Sigmoid colon (tissue), 4 donors: ENCODE data around the gene TMCC3.

Experiments used
- POLR2AphosphoS5 ChIP-seq, 4 donors: sonication (generic); formaldehyde crosslinking; IDR thresholded peaks; one replicate each; pipeline ENCODE4 v1.6.1; 2017; ENCODE audit warnings: antibody characterized with exemption in 4 of 4
- TF ChIP-seq, protein P1 (sequence below), 4 experiments: fragments of 450-650 bp in 3 of 4; fragments of 200-600 bp in 1 of 4; IDR thresholded peaks; one replicate each; pipeline ENCODE4 v1.5.1; 2016 to 2019; ENCODE audit warnings: antibody characterized with exemption in 4 of 4, mild to moderate bottlenecking in 3 of 4, moderate library complexity in 2 of 4

DNA sequence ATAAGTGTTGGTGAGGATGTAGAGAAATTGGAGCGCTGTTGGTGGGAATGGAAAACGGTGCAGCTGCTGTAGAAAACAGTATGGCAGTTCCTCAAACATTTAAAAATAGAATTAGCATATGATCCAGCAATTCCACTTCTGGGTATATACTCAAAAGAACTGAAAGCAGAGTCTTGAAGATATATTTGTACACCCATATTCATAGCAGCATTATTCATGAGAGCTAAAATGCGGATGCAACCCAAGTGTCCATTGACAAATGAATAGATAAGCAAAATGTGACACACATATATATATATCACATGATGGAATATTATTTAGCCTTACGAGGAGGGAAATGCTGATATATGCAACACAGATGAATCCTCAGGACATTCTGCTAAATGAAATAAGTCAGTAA is 106.0 kb downstream of the TMCC3 start:
- TF ChIP-seq POLR2AphosphoS5 (IDR thresholded peaks at IDR 0.05), result no peak
- TF ChIP-seq, protein P1, sequence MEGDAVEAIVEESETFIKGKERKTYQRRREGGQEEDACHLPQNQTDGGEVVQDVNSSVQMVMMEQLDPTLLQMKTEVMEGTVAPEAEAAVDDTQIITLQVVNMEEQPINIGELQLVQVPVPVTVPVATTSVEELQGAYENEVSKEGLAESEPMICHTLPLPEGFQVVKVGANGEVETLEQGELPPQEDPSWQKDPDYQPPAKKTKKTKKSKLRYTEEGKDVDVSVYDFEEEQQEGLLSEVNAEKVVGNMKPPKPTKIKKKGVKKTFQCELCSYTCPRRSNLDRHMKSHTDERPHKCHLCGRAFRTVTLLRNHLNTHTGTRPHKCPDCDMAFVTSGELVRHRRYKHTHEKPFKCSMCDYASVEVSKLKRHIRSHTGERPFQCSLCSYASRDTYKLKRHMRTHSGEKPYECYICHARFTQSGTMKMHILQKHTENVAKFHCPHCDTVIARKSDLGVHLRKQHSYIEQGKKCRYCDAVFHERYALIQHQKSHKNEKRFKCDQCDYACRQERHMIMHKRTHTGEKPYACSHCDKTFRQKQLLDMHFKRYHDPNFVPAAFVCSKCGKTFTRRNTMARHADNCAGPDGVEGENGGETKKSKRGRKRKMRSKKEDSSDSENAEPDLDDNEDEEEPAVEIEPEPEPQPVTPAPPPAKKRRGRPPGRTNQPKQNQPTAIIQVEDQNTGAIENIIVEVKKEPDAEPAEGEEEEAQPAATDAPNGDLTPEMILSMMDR (IDR thresholded peaks at IDR 0.05), result no peak
